ENCODE results near the gene DMXL2.

- TF ChIP-seq CTCF (IDR thresholded peaks at IDR 0.05; ENCODE audit: insufficient read depth, low read length) (no peak), POLR2AphosphoS5 (IDR thresholded peaks at IDR 0.05; ENCODE audit: low read depth) (no peak), SPI1 (IDR thresholded peaks at IDR 0.05; ENCODE audit: borderline replicate concordance, low read depth) (peak; percentile 98), GABPA (IDR thresholded peaks at IDR 0.05; ENCODE audit: low read depth) (no peak), REST (IDR thresholded peaks at IDR 0.05; ENCODE audit: insufficient replicate concordance, low read depth) (peak; percentile 79)
Measured at GRCh38 chr15:51629612-51630011, 7.0 kb upstream of the DMXL2 start.
